HuH-7.5 (cell line): ENCODE results near the gene KLHDC10.
"Not testable (repeated sequence)": the region's sequence is repeated elsewhere in the genome, so short reads cannot be mapped to it uniquely, and the experiment has no call there.

Experiments
- DNase-seq: peaks from one replicate; pipeline ENCODE4 v3.0.0; 2011; ENCODE audit warnings: low spot score

Gene KLHDC10

DNA sequence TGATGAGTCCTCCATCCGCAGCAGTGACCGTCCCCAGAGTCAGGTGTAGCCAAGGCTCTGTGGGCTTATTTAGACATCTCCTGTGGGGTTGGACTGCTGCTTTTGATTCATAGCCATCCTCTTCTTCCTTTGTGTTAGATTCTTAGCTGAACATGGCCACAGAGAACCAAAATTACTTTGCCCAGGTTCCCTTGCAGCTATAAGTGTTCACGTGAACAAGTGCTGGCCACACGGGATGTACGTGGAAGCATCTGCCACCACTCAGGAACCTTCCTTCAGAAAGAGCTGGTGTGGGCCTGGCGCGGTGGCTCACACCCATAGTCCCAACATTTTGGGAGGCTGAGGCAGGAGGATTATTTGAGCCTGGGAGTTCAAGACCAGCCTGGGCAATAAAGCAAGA, 85.8 kb downstream of the KLHDC10 start:
- DNase-seq: no peak

DNA sequence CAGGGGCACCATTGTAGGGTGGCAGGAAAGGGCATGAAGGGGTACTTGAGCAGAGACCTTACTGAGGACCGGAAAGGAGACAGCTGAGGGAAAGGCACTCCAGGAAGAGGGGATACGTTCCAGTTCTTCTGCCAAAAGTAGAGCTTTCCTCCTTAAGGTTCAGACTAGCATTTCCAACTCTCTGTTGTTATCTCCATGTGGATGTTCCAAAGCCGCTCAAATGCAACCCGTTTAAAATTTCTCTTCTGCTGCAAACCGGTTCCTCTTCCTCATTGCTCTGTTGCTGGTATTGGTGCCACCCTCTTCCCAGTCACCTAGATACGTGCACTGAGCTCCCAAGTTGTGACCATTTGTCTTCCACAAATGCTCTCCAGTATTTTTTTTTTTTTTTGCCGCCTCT, 87.4 kb downstream of the KLHDC10 start:
- DNase-seq: no peak

DNA sequence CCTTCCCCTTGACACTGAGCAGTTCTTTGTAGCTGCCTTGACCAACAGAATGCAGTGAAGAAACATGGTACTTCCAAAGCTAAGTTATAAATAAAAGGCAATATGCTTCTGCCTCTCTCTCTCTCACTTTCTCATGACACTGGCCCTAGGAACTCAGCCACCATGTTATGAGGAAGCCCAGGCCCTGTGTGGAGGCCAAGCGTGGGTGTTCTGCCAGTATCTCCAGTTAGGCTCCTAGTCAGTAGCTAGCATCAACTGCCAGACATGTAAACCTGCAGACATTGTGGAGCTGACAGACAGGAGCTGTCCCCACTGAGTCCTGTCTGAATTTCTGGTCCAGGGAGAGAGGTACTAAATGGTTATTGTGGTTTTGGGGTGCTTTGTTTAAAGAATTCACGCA, 89.7 kb downstream of the KLHDC10 start:
- DNase-seq: no peak

DNA sequence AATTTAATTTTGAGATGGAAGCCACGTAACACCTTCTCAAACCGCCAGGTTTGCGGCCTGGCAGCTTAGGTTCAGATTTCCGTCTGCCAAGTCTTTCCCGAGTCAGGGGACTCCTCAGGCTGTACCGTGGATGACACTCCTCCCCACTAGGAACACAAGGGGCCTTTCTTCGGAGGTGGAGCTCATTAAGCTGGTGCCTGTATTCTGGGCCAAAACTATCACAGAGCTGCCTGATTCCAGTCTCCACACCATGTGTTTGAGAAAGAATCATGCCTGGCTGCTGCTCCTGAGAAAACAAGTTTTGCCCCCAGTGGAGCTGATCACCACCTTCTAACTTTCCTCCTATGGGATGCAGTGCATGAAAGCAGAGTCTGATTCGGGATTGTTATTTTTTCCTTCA, 90.1 kb downstream of the KLHDC10 start:
- no peak for DNase-seq

DNA sequence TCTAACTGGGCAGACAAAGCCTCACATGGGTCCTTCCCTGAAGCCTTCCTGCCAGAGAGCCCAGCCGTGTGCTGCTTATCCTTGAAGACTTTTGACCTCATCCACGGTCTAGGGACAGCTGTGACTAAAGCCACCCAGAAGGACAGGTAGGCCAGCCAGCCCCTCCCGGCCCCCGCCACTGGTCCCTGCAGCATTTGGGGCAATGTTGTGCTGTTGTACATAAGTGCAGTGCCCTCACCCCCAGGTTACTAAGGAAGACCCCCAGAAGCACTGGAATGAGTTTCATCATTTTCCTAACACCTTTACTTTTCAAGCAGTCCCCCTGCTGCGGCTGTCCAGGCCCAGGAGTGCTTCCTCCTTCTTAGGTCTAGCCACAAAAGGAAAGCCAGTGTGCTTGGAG, 91.9 kb downstream of the KLHDC10 start:
- no peak for DNase-seq

DNA sequence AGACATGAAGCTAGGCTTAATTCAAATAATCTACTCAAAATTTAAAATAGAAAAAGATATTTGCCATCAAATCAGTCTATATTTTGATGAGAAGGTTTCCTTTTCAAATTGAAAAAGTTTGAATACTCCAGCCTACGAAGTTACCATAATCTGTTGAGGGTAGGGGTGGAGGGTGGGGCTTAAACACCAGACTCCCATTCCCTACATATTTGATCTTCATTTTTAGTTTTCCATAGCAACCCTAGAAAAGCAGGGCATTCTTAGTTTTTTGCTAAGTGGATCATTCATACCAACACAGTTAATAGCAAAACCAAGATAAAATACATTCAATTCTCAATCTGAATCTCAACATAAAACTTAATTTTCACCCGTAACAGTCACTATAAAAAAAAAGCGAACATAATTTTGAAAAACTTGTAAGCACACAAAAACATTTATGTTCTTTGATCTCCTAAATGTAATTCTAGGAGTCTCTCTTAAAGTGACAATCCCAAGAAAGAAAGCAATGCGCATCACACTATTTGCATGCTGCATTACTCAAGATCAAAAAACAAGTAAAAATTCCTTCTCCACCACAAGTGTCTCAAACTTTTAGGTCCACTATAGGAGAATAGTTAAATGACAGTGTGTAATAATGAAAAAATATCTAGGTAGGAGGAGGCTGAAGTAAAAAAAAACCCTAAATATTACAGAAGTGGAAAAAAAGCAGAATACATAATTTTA, 104.1 kb downstream of the KLHDC10 start:
- no peak for DNase-seq

DNA sequence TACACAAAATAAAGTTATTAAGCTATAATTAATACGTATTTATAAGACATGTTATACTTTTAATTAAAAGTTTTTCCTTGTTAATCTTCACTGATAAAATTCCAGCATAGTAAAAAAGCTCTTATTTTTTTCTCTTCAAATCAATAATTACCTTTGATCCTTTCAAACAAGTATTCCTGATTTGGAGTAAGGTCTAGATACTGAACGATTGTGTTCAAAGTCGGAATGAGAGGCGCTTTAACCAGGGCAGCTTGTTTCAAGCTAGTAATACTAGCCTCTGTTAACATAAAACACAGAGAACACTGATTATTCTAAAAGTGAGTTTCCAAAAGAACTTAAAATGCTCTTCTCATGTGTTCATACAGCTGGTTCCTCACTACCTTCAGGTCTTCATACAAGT, 107.9 kb downstream of the KLHDC10 start:
- no peak for DNase-seq

DNA sequence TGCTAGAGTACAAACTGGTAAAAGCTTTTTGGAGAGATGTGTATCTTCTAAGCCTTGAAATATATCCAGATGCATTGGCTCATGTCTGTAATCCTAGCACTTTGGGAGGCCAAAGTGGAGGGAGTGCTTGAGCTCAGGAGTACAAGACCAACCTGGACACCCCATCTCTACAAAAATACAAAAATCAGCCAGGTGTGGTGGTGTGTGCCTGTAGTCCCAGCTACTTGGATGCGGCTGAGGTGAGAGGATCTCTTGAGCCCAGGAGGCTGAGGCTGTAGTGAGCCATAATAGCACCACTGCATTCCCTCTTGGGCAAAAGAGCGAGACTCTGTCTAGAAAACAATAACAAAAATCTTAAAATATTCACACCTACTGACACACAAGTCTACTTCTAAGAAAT, 109.3 kb downstream of the KLHDC10 start:
- no peak for DNase-seq

DNA sequence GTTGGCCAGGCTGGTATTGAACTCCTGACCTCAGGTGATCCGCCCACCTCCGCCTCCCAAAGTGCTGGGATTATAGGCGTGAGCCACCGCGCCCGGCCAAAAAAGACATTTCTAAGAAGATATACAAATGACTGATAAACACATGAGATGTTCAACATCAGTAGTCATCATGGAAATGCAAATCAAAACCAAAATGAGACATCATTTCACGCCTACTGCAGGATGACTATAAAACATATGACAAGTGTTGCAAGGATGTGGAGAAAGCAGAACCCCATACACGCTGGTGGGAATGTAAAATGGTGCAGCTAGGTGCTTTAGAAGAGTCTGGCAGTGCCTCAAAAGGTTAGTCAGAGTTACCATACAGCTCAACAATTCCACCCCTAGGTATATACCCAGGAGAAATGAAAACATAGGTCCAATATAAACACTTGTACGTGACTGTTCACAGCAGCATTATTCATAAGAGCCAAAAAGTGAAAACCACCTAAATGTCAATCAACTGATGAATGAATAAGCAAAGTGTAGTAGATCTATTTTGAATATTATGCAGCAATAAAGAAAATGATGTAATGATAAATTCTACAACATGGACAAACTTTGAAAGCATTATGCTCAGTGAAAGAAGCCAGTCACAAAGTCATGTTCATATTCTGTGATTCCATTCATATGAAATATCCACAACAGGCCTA, 110.4 kb downstream of the KLHDC10 start:
- DNase-seq: no peak

DNA sequence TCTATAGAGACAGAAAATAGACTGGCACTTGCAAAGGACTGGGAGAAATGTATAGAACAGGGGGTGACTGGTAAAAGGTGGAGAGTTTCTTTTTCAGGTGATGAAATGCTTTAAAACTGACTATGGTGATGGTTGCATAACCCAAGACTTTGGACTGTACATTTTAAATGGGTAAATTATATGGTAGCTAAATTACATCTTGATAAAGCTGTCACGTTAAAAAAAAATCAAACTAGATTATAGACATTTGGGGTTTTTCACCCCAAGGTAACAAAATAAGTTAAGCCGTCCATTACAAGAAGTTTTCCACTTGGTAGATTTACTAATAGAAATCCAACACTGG, 110.9 kb downstream of the KLHDC10 start:
- DNase-seq: no peak

DNA sequence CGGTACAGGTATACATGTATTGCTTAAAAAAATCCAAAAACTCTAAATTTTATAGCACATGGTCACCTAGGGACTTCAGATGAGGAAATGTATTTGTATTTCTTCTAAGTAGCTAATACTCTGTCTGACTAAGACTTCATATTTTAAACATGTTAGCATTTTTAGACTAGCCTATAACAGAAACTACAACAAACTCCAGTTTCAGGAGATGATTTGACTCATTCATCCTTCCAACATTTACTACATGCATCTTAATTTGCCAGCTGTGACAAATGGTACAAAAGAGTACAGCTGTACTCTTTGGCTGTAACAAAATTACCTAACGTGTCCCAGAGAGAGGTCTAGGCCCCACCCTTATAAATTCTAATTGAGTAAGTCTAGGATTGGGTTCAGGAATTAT, 112.7 kb downstream of the KLHDC10 start:
- DNase-seq: no peak

DNA sequence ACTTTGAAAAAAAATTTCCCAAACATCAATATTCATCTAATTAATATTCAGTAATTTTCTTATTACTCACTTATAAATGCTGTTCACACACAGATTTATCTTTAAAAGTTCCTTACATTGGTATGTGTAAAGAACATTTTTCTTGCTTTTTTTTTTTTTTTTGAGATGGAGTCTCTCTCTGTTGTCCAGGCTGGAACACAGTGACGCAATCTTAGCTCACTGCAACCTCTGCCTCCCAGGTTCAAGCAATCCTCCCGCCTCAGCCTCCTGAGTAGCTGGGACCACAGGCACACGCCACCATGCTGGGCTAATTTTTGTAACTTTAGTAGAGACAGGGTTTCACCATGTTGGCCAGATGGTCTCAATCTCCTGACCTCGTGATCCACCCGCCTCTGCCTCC, 114.0 kb downstream of the KLHDC10 start:
- not testable (repeated sequence) for DNase-seq
